ENCODE data around the gene CBLN3. TPM values are rescaled to one million over a fixed set of nuclear protein-coding genes. Genes with fewer than 3 reads are reported as not detected.

The CBLN3 gene
- total RNA-seq, 2 donors from 2014 or later, result 0.33 to 4.9 TPM

- DNase-seq (peak in 2 of 4 donors; percentile 42 to 56), ATAC-seq (peak; percentile 78)
- no peaks in the 10 kb centered on the region for H3K4me1 ChIP-seq
- no peaks in the 10 kb centered on the region for H3K27me3 ChIP-seq
- intact Hi-C loops (cut with DNase I), result loop anchor here (5.0 kb wide), 1 partner anchor 39 kb away; no protein-coding TSS in a partner anchor
- no peaks in the 10 kb centered on the region for H3K36me3 ChIP-seq (replicated peaks in 1 of 2; ENCODE audit: insufficient read depth in 1 of 2, low read depth in 2 of 2)
- H3K27ac ChIP-seq, result no peak overlapping the region
- no peak overlapping the region for H3K4me3 ChIP-seq
- TF ChIP-seq CTCF (IDR thresholded peaks at IDR 0.05) (peak; percentile 22 to 74 (median 62)), POLR2A (IDR thresholded peaks at IDR 0.05) (no peak)
- no peaks in the 10 kb centered on the region for H3K9me3 ChIP-seq
- WGBS, 2 donors, result 56 to 64% methylated on average over 9 to 16 of the region's 16 CpGs
Observed at GRCh38 chr14:24411443-24412389, 17.8 kb downstream of the CBLN3 start.

GRCh38 chr14:24409956-24410355 is 19.5 kb downstream of the CBLN3 start:
- WGBS, 2 donors, result 89 to 97% methylated on average over 6 to 10 of the region's 10 CpGs
- no peaks in the 10 kb centered on the region for H3K27me3 ChIP-seq
- intact Hi-C loops (cut with DNase I), result loop anchor here (5.0 kb wide), 1 partner anchor 38 kb away; no protein-coding TSS in a partner anchor
- no peak overlapping the region for H3K27ac ChIP-seq
- DNase-seq, result no peak
- no peaks in the 10 kb centered on the region for H3K9me3 ChIP-seq
- no peaks in the 10 kb centered on the region for H3K4me1 ChIP-seq
- TF ChIP-seq POLR2A (IDR thresholded peaks at IDR 0.05) (no peak), CTCF (IDR thresholded peaks at IDR 0.05) (no peak)
- no peaks in the 10 kb centered on the region for H3K36me3 ChIP-seq (replicated peaks in 1 of 2; ENCODE audit: insufficient read depth in 1 of 2, low read depth in 2 of 2)
- ATAC-seq, result no peak
- H3K4me3 ChIP-seq, result no peak overlapping the region

- H3K4me3 ChIP-seq, result no peak overlapping the region
- no peak overlapping the region for H3K27ac ChIP-seq
- H3K4me1 ChIP-seq, result no peaks in the 10 kb centered on the region
- no peaks in the 10 kb centered on the region for H3K36me3 ChIP-seq (replicated peaks in 1 of 2; ENCODE audit: insufficient read depth in 1 of 2, low read depth in 2 of 2)
- no peaks in the 10 kb centered on the region for H3K9me3 ChIP-seq
- intact Hi-C loops (cut with DNase I), result no loop called here
- no peak for TF ChIP-seq CTCF (IDR thresholded peaks at IDR 0.05)
- no peak for TF ChIP-seq POLR2A (IDR thresholded peaks at IDR 0.05)
- WGBS, 2 donors, result 88 to 100% methylated on average over 2 to 6 of the region's 6 CpGs
- ATAC-seq (no peak), DNase-seq (no peak)
- H3K27me3 ChIP-seq, result no peaks in the 10 kb centered on the region
Observed at GRCh38 chr14:24409192-24409591, 20.3 kb downstream of the CBLN3 start.

GRCh38 chr14:24408764-24409163 is 20.7 kb downstream of the CBLN3 start:
- no peak overlapping the region for H3K4me3 ChIP-seq
- ATAC-seq (no peak), DNase-seq (no peak)
- 75 to 84% methylated on average over 2 to 3 of the region's 3 CpGs for WGBS, 2 donors
- no peak for TF ChIP-seq POLR2A (IDR thresholded peaks at IDR 0.05)
- TF ChIP-seq CTCF (IDR thresholded peaks at IDR 0.05), result no peak
- intact Hi-C loops (cut with DNase I), result no loop called here
- peaks cover 1% of the 10 kb centered on the region for H3K4me1 ChIP-seq
- no peaks in the 10 kb centered on the region for H3K27me3 ChIP-seq
- no peak overlapping the region for H3K27ac ChIP-seq
- H3K36me3 ChIP-seq (replicated peaks in 1 of 2; ENCODE audit: insufficient read depth in 1 of 2, low read depth in 2 of 2), result no peaks in the 10 kb centered on the region
- no peaks in the 10 kb centered on the region for H3K9me3 ChIP-seq
